ENCODE results near the gene TAAR9. TPM values are rescaled to one million over a fixed set of nuclear protein-coding genes. Genes with fewer than 3 reads are reported as not detected.

Gene TAAR9
- polyA plus RNA-seq, 1 donor (not counting 4 experiments of a cell fraction or from before 2014, with no cell fraction given): not detected

DNA sequence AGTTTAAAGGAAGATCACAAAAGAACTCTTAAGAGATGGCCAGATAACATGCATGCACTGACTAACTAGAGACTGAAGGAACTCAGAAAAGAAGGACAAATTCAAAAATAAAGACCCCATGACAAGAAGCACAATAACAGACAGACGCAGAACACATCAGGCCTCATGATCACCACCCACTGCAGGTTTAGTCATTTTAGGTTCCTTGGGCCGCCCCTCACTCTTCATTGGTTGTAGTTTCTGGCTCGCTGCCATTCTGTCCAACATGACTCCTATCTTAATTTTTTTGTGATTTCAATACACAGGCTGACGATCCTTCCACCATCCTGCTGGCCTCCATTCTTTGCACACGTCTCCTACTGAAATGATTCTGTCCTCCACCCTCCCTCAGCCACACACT is 46.8 kb upstream of the TAAR9 start:
- H3K36me3 ChIP-seq (ENCODE audit: control insufficient read depth in 2 of 2, extremely low read depth in 1 of 2, insufficient read depth in 2 of 2, low read length in 2 of 2): peaks cover 0 to 2% of the 10 kb centered on the region in 2 experiments
- DNase-seq (ENCODE audit: low read depth, low spot score): no peak
- H2AFZ ChIP-seq (ENCODE audit: control insufficient read depth, low read length): no peak overlapping the region
- no peak for FAIRE-seq
- H3K4me3 ChIP-seq (ENCODE audit: control insufficient read depth in 2 of 3, extremely low read depth in 1 of 3, insufficient read depth in 2 of 3, low read depth in 1 of 3, low read length in 3 of 3): no peak overlapping the region
- no peaks in the 10 kb centered on the region for H3K4me1 ChIP-seq (ENCODE audit: control insufficient read depth, extremely low read depth, insufficient read depth, low read length)
- no peaks in the 10 kb centered on the region for H3K9me1 ChIP-seq (ENCODE audit: control insufficient read depth, extremely low read depth, insufficient read depth, low read length)
- dilution Hi-C loops (cut with MboI; ENCODE audit: extremely low pct_ligation_motif_present, low sequenced_read_pairs): no loop called here
- H3K4me2 ChIP-seq (ENCODE audit: control insufficient read depth, extremely low read depth, insufficient read depth, low read depth, low read length): no peak overlapping the region
- no peaks in the 10 kb centered on the region for H3K9me3 ChIP-seq (ENCODE audit: control insufficient read depth, low read depth, low read length)
- no peak for TF ChIP-seq EZH2 (IDR thresholded peaks at IDR 0.05; ENCODE audit: low read length)
- TF ChIP-seq, protein P1, sequence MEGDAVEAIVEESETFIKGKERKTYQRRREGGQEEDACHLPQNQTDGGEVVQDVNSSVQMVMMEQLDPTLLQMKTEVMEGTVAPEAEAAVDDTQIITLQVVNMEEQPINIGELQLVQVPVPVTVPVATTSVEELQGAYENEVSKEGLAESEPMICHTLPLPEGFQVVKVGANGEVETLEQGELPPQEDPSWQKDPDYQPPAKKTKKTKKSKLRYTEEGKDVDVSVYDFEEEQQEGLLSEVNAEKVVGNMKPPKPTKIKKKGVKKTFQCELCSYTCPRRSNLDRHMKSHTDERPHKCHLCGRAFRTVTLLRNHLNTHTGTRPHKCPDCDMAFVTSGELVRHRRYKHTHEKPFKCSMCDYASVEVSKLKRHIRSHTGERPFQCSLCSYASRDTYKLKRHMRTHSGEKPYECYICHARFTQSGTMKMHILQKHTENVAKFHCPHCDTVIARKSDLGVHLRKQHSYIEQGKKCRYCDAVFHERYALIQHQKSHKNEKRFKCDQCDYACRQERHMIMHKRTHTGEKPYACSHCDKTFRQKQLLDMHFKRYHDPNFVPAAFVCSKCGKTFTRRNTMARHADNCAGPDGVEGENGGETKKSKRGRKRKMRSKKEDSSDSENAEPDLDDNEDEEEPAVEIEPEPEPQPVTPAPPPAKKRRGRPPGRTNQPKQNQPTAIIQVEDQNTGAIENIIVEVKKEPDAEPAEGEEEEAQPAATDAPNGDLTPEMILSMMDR (optimal IDR thresholded peaks at IDR 0.05 in 1 of 3, IDR thresholded peaks at IDR 0.05 in 1 of 3, conservative IDR thresholded peaks at IDR 0.05 in 1 of 3; ENCODE audit: extremely low read depth in 1 of 3, insufficient read depth in 2 of 3, low read length in 3 of 3): no peak
- no peak overlapping the region for H3K27ac ChIP-seq (ENCODE audit: control insufficient read depth, insufficient read depth, low read length)
- H3K27me3 ChIP-seq (ENCODE audit: control insufficient read depth, extremely low read depth, insufficient read depth, low read length): no peaks in the 10 kb centered on the region
- no peak overlapping the region for H3K9ac ChIP-seq (ENCODE audit: control insufficient read depth, extremely low read depth, insufficient read depth, low read length)
- H3K79me2 ChIP-seq (ENCODE audit: control insufficient read depth, insufficient read depth, low read length): peaks cover 53% of the 10 kb centered on the region
- H4K20me1 ChIP-seq (ENCODE audit: control insufficient read depth, extremely low read depth, insufficient read depth, low read length): peaks cover 2% of the 10 kb centered on the region

DNA sequence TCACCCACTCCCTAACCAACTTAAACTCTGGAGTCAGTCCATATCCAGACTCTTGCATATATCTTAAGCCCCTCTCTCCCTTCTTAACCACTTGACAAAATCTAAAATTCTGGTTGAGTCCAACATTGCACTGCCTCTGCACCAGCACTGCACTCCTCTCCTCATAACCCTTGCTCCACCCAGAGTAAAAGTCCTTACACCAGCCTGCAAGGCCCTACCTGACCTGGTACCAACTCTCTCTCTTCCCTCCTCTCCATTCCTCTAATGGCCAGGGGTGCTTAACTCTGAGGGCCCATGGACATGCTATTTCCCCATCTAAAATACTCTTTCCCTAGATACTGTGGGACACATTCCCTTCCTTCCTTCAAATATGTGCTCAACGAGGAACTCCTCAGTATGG is 46.2 kb upstream of the TAAR9 start:
- Histone ChIP-seq H3K4me2 (ENCODE audit: control insufficient read depth, extremely low read depth, insufficient read depth, low read depth, low read length) (no peak overlapping the region), H2AFZ (ENCODE audit: control insufficient read depth, low read length) (no peak overlapping the region), H3K9me3 (ENCODE audit: control insufficient read depth, low read depth, low read length) (no peaks in the 10 kb centered on the region), H3K27ac (ENCODE audit: control insufficient read depth, insufficient read depth, low read length) (no peak overlapping the region), H3K79me2 (ENCODE audit: control insufficient read depth, insufficient read depth, low read length) (peaks cover 59% of the 10 kb centered on the region), H3K27me3 (ENCODE audit: control insufficient read depth, extremely low read depth, insufficient read depth, low read length) (no peaks in the 10 kb centered on the region), H4K20me1 (ENCODE audit: control insufficient read depth, extremely low read depth, insufficient read depth, low read length) (peaks cover 2% of the 10 kb centered on the region), H3K36me3 (ENCODE audit: control insufficient read depth in 2 of 2, extremely low read depth in 1 of 2, insufficient read depth in 2 of 2, low read length in 2 of 2) (peaks cover 0 to 2% of the 10 kb centered on the region in 2 experiments), H3K9ac (ENCODE audit: control insufficient read depth, extremely low read depth, insufficient read depth, low read length) (no peak overlapping the region), H3K4me3 (ENCODE audit: control insufficient read depth in 2 of 3, extremely low read depth in 1 of 3, insufficient read depth in 2 of 3, low read depth in 1 of 3, low read length in 3 of 3) (no peak overlapping the region), H3K9me1 (ENCODE audit: control insufficient read depth, extremely low read depth, insufficient read depth, low read length) (no peaks in the 10 kb centered on the region), H3K4me1 (ENCODE audit: control insufficient read depth, extremely low read depth, insufficient read depth, low read length) (no peaks in the 10 kb centered on the region)
- TF ChIP-seq, protein P1 (optimal IDR thresholded peaks at IDR 0.05 in 1 of 3, IDR thresholded peaks at IDR 0.05 in 1 of 3, conservative IDR thresholded peaks at IDR 0.05 in 1 of 3; ENCODE audit: extremely low read depth in 1 of 3, insufficient read depth in 2 of 3, low read length in 3 of 3): no peak
- TF ChIP-seq EZH2 (IDR thresholded peaks at IDR 0.05; ENCODE audit: low read length): no peak
- DNase-seq (ENCODE audit: low read depth, low spot score): no peak
- no peak for FAIRE-seq
- dilution Hi-C loops (cut with MboI; ENCODE audit: extremely low pct_ligation_motif_present, low sequenced_read_pairs): no loop called here
